Hematopoietic multipotent progenitor cell treated with erythropoietin and hydrocortisone succinate and interleukin-3 and kit ligand, for 4 days (in vitro differentiated cells): ENCODE results near the gene SPNS3.
A peak's percentile ranks its signal among the peaks of the same experiment; 100 is the strongest.

Experiments used
- DNase-seq: peaks from one replicate; pipeline ENCODE4 v3.0.0-alpha.2; 2015

Gene SPNS3

GRCh38 chr17:4427505-4427904 lies 6.2 kb upstream of the SPNS3 start:
- DNase-seq: no peak

GRCh38 chr17:4436381-4436780 lies 2.6 kb downstream of the SPNS3 start:
- peak; percentile 66 for DNase-seq

GRCh38 chr17:4436846-4437245 lies 3.1 kb downstream of the SPNS3 start:
- peak; percentile 78 for DNase-seq

GRCh38 chr17:4438162-4438944 lies 4.6 kb downstream of the SPNS3 start:
- no peak for DNase-seq

- no peak for DNase-seq
Measured at GRCh38 chr17:4440021-4440420, 6.3 kb downstream of the SPNS3 start.

GRCh38 chr17:4440690-4441686 lies 7.2 kb downstream of the SPNS3 start:
- peak; percentile 72 for DNase-seq

- DNase-seq: no peak
Measured at GRCh38 chr17:4442582-4442981, 8.8 kb downstream of the SPNS3 start.

- DNase-seq: no peak
Measured at GRCh38 chr17:4443476-4443875, 9.7 kb downstream of the SPNS3 start.

- DNase-seq: peak; percentile 96
Measured at GRCh38 chr17:4444782-4445473, 11.2 kb downstream of the SPNS3 start.

GRCh38 chr17:4445731-4446130 lies 12.0 kb downstream of the SPNS3 start:
- no peak for DNase-seq

GRCh38 chr17:4446326-4447071 lies 12.8 kb downstream of the SPNS3 start:
- no peak for DNase-seq

- DNase-seq: no peak
Measured at GRCh38 chr17:4448197-4448980, 14.6 kb downstream of the SPNS3 start.

- no peak for DNase-seq
Measured at GRCh38 chr17:4449736-4450135, 16.0 kb downstream of the SPNS3 start.

- DNase-seq: no peak
Measured at GRCh38 chr17:4450710-4451316, 17.1 kb downstream of the SPNS3 start.

- DNase-seq: no peak
Measured at GRCh38 chr17:4453812-4454591, 20.3 kb downstream of the SPNS3 start.

- DNase-seq: peak; percentile 53
Measured at GRCh38 chr17:4460661-4461060, 26.9 kb downstream of the SPNS3 start.

GRCh38 chr17:4463818-4464476 lies 30.2 kb downstream of the SPNS3 start:
- DNase-seq: no peak

GRCh38 chr17:4465786-4466185 lies 32.0 kb downstream of the SPNS3 start:
- no peak for DNase-seq

GRCh38 chr17:4467287-4467686 lies 33.5 kb downstream of the SPNS3 start:
- no peak for DNase-seq

GRCh38 chr17:4469552-4469951 lies 35.8 kb downstream of the SPNS3 start:
- no peak for DNase-seq
